K562 (cell line): ENCODE measurements around the gene NRXN3. TPM values are rescaled to one million over a fixed set of nuclear protein-coding genes. Genes with fewer than 3 reads are reported as not detected.

Source experiments
- ATAC-seq: fragments of 200-7000 bp; cut with Tn5 transposase; 3 replicates; pipeline ENCODE4 v1.9.1; 2020; ENCODE audit warnings: moderate library complexity
- BruUV-seq: library from RNA; stranded (reverse); fragments of 400-500 nt; replicated peaks from 2 replicates; lab custom pipeline; 2021; lab: Mats Ljungman, UMichigan
- CTCF ChIA-PET: fragments of 300-600 bp; formaldehyde crosslinking; extraction: SDS; loops from one replicate; lab custom pipeline; 2021; ENCODE audit warnings: low intra/inter-chr PET ratio; lab: Yijun Ruan, JAX
- POLR2A ChIA-PET: fragments of 300-600, 350-650 bp; sonication (Branson Sonifier 250); formaldehyde crosslinking; extraction: SDS; loops from one replicate; lab custom pipeline; 2021; ENCODE audit warnings: antibody characterized with exemption, inconsistent platforms; lab: Yijun Ruan, JAX
- DNase-seq, 4 experiments: peaks; one replicate each; pipeline versions ENCODE4 v3.0.0 to v3.0.0-alpha.2; 2011 to 2018; ENCODE audit warnings: low spot score in 3 of 4, mixed read lengths in 3 of 4; ENCODE audit errors: extremely low read depth in 1 of 4
- FAIRE-seq: peaks from 2 replicates; lab custom pipeline; 2011; peaks lifted over from hg19 to GRCh38; lab: Jason Lieb, UNC
- H2AFZ ChIP-seq: 2 replicates; pipeline ENCODE4 v1.6.0; 2011; ENCODE audit warnings: low read depth, low read length, control low read depth, inconsistent platforms
- H3K27ac ChIP-seq: fragments of 200-600 bp; 3 replicates; pipeline ENCODE4 v1.8.0; 2011; ENCODE audit warnings: low read depth, mild to moderate bottlenecking, control low read depth, inconsistent platforms, low read length, moderate library complexity, mixed read lengths; ENCODE audit errors: extremely low read depth
- H3K27me3 ChIP-seq, 2 experiments: fragments of 300-600 bp in 1 of 2; 2 replicates in 1 of 2; 3 replicates in 1 of 2; pipeline versions ENCODE4 v1.6.0 to v1.8.0; 2011; ENCODE audit warnings: inconsistent platforms in 2 of 2, low read length in 2 of 2, mild to moderate bottlenecking in 1 of 2, mixed read lengths in 1 of 2, moderate library complexity in 1 of 2; ENCODE audit not compliant: control insufficient read depth in 2 of 2, insufficient read depth in 2 of 2
- H3K36me3 ChIP-seq: fragments of 300-600 bp; 3 replicates; pipeline ENCODE4 v1.8.0; 2011; ENCODE audit warnings: mild to moderate bottlenecking, low read length, inconsistent platforms; ENCODE audit not compliant: control insufficient read depth, insufficient read depth
- H3K4me1 ChIP-seq, 2 experiments: fragments of 200-600 bp in 1 of 2; replicated peaks in 1 of 2; 2 replicates in 1 of 2; 3 replicates in 1 of 2; pipeline versions ENCODE4 v1.5.1 to v1.8.0; 2011; ENCODE audit warnings: inconsistent platforms in 2 of 2, low read length in 2 of 2, mild to moderate bottlenecking in 1 of 2, mixed read lengths in 1 of 2, moderate library complexity in 1 of 2; ENCODE audit not compliant: control insufficient read depth in 2 of 2, insufficient read depth in 2 of 2
- H3K4me2 ChIP-seq: 2 replicates; pipeline ENCODE4 v1.6.1; 2011; ENCODE audit warnings: low read length, control low read depth, inconsistent platforms, mixed read lengths; ENCODE audit not compliant: insufficient read depth
- H3K4me3 ChIP-seq: fragments of 200-600 bp; sonication (generic), shearing (Covaris generic); 2 replicates; pipeline ENCODE4 v1.5.1; 2016; ENCODE audit warnings: control low read depth, inconsistent platforms
- H3K79me2 ChIP-seq: fragments of 200-600 bp; 3 replicates; pipeline ENCODE4 v1.8.0; 2011; ENCODE audit warnings: low read length, inconsistent platforms; ENCODE audit not compliant: control insufficient read depth, insufficient read depth
- H3K9ac ChIP-seq, 2 experiments: 2 replicates each; pipeline versions ENCODE4 v1.6.0 to v1.6.1; 2011; ENCODE audit warnings: low read depth in 2 of 2, low read length in 2 of 2, control low read depth in 1 of 2, inconsistent platforms in 1 of 2, mild to moderate bottlenecking in 1 of 2, mixed read lengths in 1 of 2; ENCODE audit not compliant: insufficient read depth in 1 of 2
- H3K9me1 ChIP-seq: one replicate; pipeline ENCODE4 v1.6.0; 2011; ENCODE audit warnings: inconsistent platforms, mild to moderate bottlenecking, low read length, moderate library complexity; ENCODE audit not compliant: control insufficient read depth, insufficient read depth
- H3K9me3 ChIP-seq: replicated peaks from 2 replicates; pipeline ENCODE4 v1.5.1; 2011; ENCODE audit warnings: low read depth, low read length, inconsistent platforms; ENCODE audit not compliant: control insufficient read depth, insufficient read depth
- H4K20me1 ChIP-seq: replicated peaks from 2 replicates; pipeline ENCODE4 v1.6.1; 2011; ENCODE audit warnings: low read length, inconsistent platforms, mixed read lengths; ENCODE audit not compliant: control insufficient read depth, insufficient read depth
- BRD9 ChIP-seq: fragments of 450-650 bp; IDR thresholded peaks from 2 replicates; pipeline ENCODE4 v1.6.1; 2018; ENCODE audit warnings: low read depth; ENCODE audit not compliant: partially characterized antibody
- CXXC5 ChIP-seq: fragments of 250-450 bp; sonication (Bioruptor Pico); IDR thresholded peaks from 2 replicates; pipeline ENCODE4 v1.8.0; 2022; ENCODE audit warnings: inconsistent platforms, mild to moderate bottlenecking, moderate library complexity
- ESRRA ChIP-seq: fragments of 450-650 bp; IDR thresholded peaks from 2 replicates; pipeline ENCODE4 v1.6.1; 2014; ENCODE audit warnings: low read depth, mild to moderate bottlenecking, moderate library complexity, borderline replicate concordance
- EWSR1 ChIP-seq: fragments of 450-650 bp; IDR thresholded peaks from 2 replicates; pipeline ENCODE4 v1.6.1; 2018; ENCODE audit warnings: borderline replicate concordance, mild to moderate bottlenecking, low read depth, moderate library complexity; ENCODE audit not compliant: partially characterized antibody
- FOXM1 ChIP-seq, 2 experiments: fragments of 450-650 bp in 1 of 2; sonication (generic) in 1 of 2; formaldehyde crosslinking in 1 of 2; IDR thresholded peaks; 2 replicates each; pipeline versions ENCODE4 v1.6.1 to v1.9.0; 2017 to 2022; ENCODE audit warnings: low read depth in 2 of 2, mild to moderate bottlenecking in 2 of 2, missing genetic modification reagents in 1 of 2, moderate library complexity in 1 of 2
- FOXP1 ChIP-seq: sonication (generic); formaldehyde crosslinking; IDR thresholded peaks from 2 replicates; pipeline ENCODE4 v1.8.0; 2022; ENCODE audit warnings: mild to moderate bottlenecking, missing genetic modification reagents
- MECOM ChIP-seq: fragments of 250-450 bp; sonication (Bioruptor Pico); IDR thresholded peaks from 2 replicates; pipeline ENCODE4 v1.8.0; 2022; ENCODE audit warnings: inconsistent platforms
- RFX1 ChIP-seq: fragments of 450-650 bp; IDR thresholded peaks from 2 replicates; pipeline ENCODE4 v1.6.1; 2016; ENCODE audit warnings: mild to moderate bottlenecking, moderate library complexity
- SRSF7 ChIP-seq: fragments of 200-400 bp; formaldehyde crosslinking; optimal IDR thresholded peaks from 2 replicates; pipeline ENCODE3; 2017; ENCODE audit warnings: mild to moderate bottlenecking, low read depth, low read length
- U2AF1 ChIP-seq: fragments of 200-400 bp; formaldehyde crosslinking; optimal IDR thresholded peaks from 2 replicates; pipeline ENCODE3; 2017; ENCODE audit warnings: mild to moderate bottlenecking, low read depth, low read length, moderate library complexity
- ZNF436 ChIP-seq: fragments of 250-450, 450-650 bp; sonication (Bioruptor Pico); formaldehyde crosslinking; IDR thresholded peaks from 2 replicates; pipeline ENCODE4 v1.7.0; 2020; ENCODE audit warnings: mild to moderate bottlenecking
- ZNF76 ChIP-seq: fragments of 250-450 bp; sonication (Bioruptor Pico); IDR thresholded peaks from 2 replicates; pipeline ENCODE4 v1.4.0; 2020; ENCODE audit warnings: mild to moderate bottlenecking, moderate library complexity, borderline replicate concordance
- WGBS: fragments of 100-300 bp; shearing (Covaris generic); methylation state at CpG from one replicate; pipeline ENCODE4 v1.1.6; 2016; ENCODE audit warnings: low coverage, mixed read lengths; ENCODE audit not compliant: insufficient coverage; ENCODE audit errors: missing lambda C conversion rate; 5-methylcytosine and 5-hydroxymethylcytosine counted together
- in situ Hi-C: fragments of 300-500 bp; cut with MboI; formaldehyde crosslinking; loops from 4 replicates; pipeline ENCODE4 v1.15.0; 2018; ENCODE audit warnings: inconsistent platforms, mixed read lengths
- intact Hi-C: fragments of 100-400 bp; cut with micrococcal nuclease; formaldehyde crosslinking; loops from 2 replicates; pipeline ENCODE4 v1.14.2; 2022
- polyA plus RNA-seq, 8 experiments: library from polyadenylated mRNA; depleted of rRNA in 4 of 8; stranded (reverse) in 5 of 8; unstranded in 3 of 8; fragments of >200 nt; fragmentation: Nextera tagmentation in 2 of 8; fragmentation: Illumina TruSeq in 1 of 8; extraction: Ambion mirVana in 2 of 8; extraction: Trizol in 1 of 8; gene quantifications; 2 replicates each; pipeline versions ENCODE4 v1.2.1 to v1.2.3, GENCODE V29; 2011 to 2014; ENCODE audit warnings: inconsistent platforms in 1 of 8, missing spikeins in 1 of 8
- total RNA-seq, 7 experiments: library from RNA; depleted of rRNA in 6 of 7; stranded (reverse); fragments of >200 nt in 6 of 7; fragmentation: Illumina TruSeq in 2 of 7; extraction: Trizol in 2 of 7; gene quantifications; 2 replicates each; pipeline versions ENCODE4 v1.2.1 to v1.2.3, GENCODE V29; 2011 to 2021; ENCODE audit warnings: low replicate concordance in 1 of 7
- TF ChIP-seq, protein P1 (sequence below): fragments of 250-450 bp; sonication (Bioruptor Pico); IDR thresholded peaks from 2 replicates; pipeline ENCODE4 v1.8.0; 2021; ENCODE audit warnings: moderate library complexity, mild to moderate bottlenecking, inconsistent platforms
- TF ChIP-seq, protein P2 (sequence below): fragments of 150-350 bp; conservative IDR thresholded peaks from 2 replicates; pipeline ENCODE4 v1.6.1; 2014; ENCODE audit warnings: low read length
- TF ChIP-seq, protein P3 (sequence below): IDR thresholded peaks from 2 replicates; pipeline ENCODE4 v1.6.1; 2011; ENCODE audit not compliant: insufficient read length; ENCODE audit errors: extremely low read depth
- TF ChIP-seq, protein P4 (sequence below): sonication (generic); formaldehyde crosslinking; IDR thresholded peaks from 2 replicates; pipeline ENCODE4 v1.8.1; 2023; ENCODE audit warnings: mild to moderate bottlenecking, missing genetic modification reagents
- TF ChIP-seq, protein P5 (sequence below): fragments of 450-650 bp; IDR thresholded peaks from 2 replicates; pipeline ENCODE4 v1.6.1; 2016

NRXN3 gene
- total and polyA plus RNA-seq, 9 of the 15 experiments (the other 6 are each of a cell fraction or from before 2014, with no cell fraction given): 0.09 TPM; not detected in 8

DNA sequence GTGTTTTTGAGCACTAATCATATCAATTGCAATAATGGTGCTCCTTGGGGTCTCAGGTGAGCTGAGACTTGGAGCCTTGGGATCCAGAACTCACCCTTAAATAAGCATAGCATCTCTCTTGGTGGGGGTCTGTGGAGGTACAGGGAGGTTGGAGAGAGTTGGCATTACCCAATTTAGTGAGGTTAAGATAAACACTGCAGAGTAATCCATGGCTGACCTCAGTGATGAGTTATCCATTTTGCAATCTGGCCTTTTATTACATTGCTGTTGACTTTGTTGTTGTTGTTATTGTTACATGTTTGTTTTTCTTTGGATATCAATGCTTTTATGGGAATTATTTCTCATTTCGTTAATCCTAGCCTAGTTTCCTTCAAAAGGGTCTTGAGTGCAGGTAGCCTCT lies 373.3 kb downstream of the NRXN3 start:
- no peak overlapping the region for H3K4me2 ChIP-seq
- no peaks in the 10 kb centered on the region for H3K4me1 ChIP-seq
- no peak overlapping the region for H3K27ac ChIP-seq
- no peaks in the 10 kb centered on the region for H3K36me3 ChIP-seq
- H3K27me3 ChIP-seq: no peaks in the 10 kb centered on the region
- CTCF ChIA-PET: no interaction called here
- H3K9ac ChIP-seq: no peak overlapping the region
- in situ Hi-C loops: no loop called here
- TF ChIP-seq, protein P1, sequence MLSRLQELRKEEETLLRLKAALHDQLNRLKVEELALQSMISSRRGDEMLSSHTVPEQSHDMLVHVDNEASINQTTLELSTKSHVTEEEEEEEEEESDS: no peak
- TF ChIP-seq MECOM (no peak), ESRRA (no peak), RFX1 (no peak), FOXM1 (IDR thresholded peaks at IDR 0.05; ENCODE audit: low read depth) (no peak), FOXM1 (CRISPR knock-in tag; IDR thresholded peaks at IDR 0.05; ENCODE audit: low read depth) (no peak), U2AF1 (no peak), ZNF76 (no peak), ZNF436 (no peak), BRD9 (no peak), EWSR1 (no peak), SRSF7 (no peak), CXXC5 (CRISPR knock-in tag) (no peak), FOXP1 (CRISPR knock-in tag) (no peak)
- TF ChIP-seq, protein P2, sequence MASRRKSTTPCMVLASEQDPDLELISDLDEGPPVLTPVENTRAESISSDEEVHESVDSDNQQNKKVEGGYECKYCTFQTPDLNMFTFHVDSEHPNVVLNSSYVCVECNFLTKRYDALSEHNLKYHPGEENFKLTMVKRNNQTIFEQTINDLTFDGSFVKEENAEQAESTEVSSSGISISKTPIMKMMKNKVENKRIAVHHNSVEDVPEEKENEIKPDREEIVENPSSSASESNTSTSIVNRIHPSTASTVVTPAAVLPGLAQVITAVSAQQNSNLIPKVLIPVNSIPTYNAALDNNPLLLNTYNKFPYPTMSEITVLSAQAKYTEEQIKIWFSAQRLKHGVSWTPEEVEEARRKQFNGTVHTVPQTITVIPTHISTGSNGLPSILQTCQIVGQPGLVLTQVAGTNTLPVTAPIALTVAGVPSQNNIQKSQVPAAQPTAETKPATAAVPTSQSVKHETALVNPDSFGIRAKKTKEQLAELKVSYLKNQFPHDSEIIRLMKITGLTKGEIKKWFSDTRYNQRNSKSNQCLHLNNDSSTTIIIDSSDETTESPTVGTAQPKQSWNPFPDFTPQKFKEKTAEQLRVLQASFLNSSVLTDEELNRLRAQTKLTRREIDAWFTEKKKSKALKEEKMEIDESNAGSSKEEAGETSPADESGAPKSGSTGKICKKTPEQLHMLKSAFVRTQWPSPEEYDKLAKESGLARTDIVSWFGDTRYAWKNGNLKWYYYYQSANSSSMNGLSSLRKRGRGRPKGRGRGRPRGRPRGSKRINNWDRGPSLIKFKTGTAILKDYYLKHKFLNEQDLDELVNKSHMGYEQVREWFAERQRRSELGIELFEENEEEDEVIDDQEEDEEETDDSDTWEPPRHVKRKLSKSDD: no peak
- TF ChIP-seq, protein P3, sequence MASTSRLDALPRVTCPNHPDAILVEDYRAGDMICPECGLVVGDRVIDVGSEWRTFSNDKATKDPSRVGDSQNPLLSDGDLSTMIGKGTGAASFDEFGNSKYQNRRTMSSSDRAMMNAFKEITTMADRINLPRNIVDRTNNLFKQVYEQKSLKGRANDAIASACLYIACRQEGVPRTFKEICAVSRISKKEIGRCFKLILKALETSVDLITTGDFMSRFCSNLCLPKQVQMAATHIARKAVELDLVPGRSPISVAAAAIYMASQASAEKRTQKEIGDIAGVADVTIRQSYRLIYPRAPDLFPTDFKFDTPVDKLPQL: no peak
- TF ChIP-seq, protein P4, sequence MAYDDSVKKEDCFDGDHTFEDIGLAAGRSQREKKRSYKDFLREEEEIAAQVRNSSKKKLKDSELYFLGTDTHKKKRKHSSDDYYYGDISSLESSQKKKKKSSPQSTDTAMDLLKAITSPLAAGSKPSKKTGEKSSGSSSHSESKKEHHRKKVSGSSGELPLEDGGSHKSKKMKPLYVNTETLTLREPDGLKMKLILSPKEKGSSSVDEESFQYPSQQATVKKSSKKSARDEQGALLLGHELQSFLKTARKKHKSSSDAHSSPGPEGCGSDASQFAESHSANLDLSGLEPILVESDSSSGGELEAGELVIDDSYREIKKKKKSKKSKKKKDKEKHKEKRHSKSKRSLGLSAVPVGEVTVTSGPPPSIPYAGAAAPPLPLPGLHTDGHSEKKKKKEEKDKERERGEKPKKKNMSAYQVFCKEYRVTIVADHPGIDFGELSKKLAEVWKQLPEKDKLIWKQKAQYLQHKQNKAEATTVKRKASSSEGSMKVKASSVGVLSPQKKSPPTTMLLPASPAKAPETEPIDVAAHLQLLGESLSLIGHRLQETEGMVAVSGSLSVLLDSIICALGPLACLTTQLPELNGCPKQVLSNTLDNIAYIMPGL (CRISPR knock-in tag): no peak
- TF ChIP-seq, protein P5, sequence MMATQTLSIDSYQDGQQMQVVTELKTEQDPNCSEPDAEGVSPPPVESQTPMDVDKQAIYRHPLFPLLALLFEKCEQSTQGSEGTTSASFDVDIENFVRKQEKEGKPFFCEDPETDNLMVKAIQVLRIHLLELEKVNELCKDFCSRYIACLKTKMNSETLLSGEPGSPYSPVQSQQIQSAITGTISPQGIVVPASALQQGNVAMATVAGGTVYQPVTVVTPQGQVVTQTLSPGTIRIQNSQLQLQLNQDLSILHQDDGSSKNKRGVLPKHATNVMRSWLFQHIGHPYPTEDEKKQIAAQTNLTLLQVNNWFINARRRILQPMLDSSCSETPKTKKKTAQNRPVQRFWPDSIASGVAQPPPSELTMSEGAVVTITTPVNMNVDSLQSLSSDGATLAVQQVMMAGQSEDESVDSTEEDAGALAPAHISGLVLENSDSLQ: no peak
- no TSS peak for BruUV-seq
- H3K4me3 ChIP-seq: no peak overlapping the region
- H2AFZ ChIP-seq: no peak overlapping the region
- H4K20me1 ChIP-seq: no peaks in the 10 kb centered on the region
- DNase-seq (no peak), ATAC-seq (no peak), FAIRE-seq (no peak)
- H3K79me2 ChIP-seq: no peaks in the 10 kb centered on the region
- intact Hi-C loops: no loop called here
- POLR2A ChIA-PET: no interaction called here
- H3K9me1 ChIP-seq: no peaks in the 10 kb centered on the region
- 0% methylated on average over 1 of the region's 1 CpG for WGBS
- no peaks in the 10 kb centered on the region for H3K9me3 ChIP-seq
